TTC549 (cell line): ENCODE data around the gene ALAS1.

Source experiments
- FAIRE-seq: peaks from 2 replicates; lab custom pipeline; 2012; peaks lifted over from hg19 to GRCh38; lab: Jason Lieb, UNC

Gene ALAS1

GRCh38 chr3:52237006-52237656 lies 39.2 kb downstream of the ALAS1 start:
- no peak for FAIRE-seq

DNA sequence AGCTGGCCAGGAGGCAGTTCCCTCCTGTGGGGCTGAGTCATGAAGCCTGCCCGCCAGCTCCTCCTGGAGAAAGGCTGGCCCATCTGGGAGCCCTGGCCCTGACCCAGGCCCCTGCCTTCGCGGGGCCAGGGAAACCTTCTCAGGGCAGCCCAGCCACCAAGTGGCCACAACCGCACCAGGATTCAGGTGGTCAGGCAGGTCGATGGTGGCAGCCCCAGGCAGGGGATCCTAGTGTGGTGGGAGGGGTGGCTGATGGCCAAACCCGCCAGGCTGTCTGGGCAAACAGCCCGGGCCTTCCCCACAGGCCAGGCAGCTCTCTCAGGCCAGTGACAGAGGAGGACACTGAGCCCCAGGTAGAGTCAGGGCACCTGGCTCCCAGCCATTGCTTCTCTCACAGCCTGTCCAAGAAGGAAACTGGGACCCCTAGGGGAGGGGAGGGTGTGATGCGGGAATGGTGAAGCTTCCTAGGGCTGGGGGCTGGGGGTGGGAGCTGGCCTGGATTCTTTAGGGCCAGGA lies 39.8 kb downstream of the ALAS1 start:
- no peak for FAIRE-seq

GRCh38 chr3:52238193-52238760 lies 40.3 kb downstream of the ALAS1 start:
- no peak for FAIRE-seq

DNA sequence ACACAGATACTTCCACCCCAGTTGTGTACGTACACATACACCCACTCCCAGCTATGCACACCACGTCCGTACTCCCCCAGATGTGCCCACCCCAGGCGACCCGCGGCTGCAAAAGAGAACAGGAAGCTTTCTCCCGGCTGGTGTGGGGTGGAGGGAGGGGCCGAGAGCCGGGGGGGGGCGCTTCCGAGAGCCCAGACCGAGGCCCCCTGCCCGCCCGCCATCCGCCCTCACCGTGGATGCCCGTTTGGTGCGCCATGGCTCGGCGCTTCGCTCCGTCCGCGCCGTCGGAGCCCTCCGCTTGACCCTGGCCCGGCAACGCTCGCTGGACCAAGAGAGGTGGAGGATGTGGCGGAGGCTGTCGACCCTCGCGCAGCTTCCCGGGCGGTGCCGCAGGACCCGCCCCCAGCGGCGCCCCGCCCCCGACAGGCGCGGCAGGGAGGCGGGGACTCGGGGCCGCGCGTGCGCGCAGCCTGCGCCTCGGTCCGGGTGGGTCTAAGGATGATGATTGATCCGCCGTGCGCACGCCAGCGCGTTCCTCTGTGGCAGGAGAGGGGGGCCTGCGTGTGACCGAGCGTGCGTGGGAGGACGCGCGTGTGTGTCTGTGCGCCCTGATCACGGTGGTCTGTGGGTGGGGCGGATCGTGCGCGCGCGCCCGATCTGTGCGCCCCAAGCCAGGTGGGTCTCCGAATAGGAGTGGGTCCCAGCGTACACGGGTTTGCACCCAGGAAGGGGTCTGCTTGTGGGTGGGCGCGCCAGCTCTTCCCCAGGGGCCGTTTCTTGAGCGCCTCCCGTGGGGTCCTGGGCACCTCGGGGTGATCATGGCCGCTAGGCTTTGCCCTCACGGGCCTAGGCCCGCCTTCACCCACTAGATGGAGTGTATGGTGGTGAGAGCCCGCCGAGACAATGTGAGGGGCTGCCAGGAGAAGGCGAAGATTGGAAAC lies 41.1 kb downstream of the ALAS1 start, which contains the start of gene TWF2:
TWF2 (minus strand) TSS at position 398 of the 941 bp plus-strand sequence; CDS start at position 256, 142 bp downstream.
- FAIRE-seq: no peak

GRCh38 chr3:52240059-52240885 lies 42.3 kb downstream of the ALAS1 start:
- FAIRE-seq: no peak

DNA sequence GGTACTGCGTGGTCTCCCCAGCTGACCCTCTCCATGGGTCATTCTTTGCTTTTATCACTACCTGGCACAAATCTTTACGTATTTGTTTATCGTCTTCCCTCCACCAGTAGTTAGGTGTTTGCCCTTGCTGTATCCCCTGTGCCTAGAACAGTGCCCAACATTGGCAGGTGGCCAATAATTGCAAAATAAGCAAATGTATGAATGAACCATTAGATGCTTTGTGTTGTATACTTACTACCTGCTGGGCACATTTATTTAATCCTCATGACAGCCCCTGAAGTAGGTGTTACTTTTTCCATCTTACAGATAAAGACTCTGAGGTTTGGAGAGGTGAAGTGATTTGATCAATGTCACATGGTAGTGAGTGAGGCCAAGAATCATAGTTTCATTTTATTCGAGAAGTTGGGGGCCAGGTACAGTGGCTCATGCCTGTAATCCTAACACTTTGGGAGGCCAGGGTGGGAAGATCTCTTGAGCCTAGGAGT lies 43.0 kb downstream of the ALAS1 start:
- no peak for FAIRE-seq

- FAIRE-seq: no peak
Observed at GRCh38 chr3:52242039-52242438, 44.1 kb downstream of the ALAS1 start.

GRCh38 chr3:52243791-52244628 lies 46.0 kb downstream of the ALAS1 start:
- FAIRE-seq: no peak

GRCh38 chr3:52245322-52246263 lies 47.6 kb downstream of the ALAS1 start, which contains the start of gene PPM1M:
Gene PPM1M, plus strand, starts transcription at chr3:52245759. Its CDS starts 66 bp downstream, at chr3:52245825.
- FAIRE-seq: no peak

- no peak for FAIRE-seq
Observed at GRCh38 chr3:52246264-52246620, 48.3 kb downstream of the ALAS1 start.

GRCh38 chr3:52246728-52247408 lies 48.9 kb downstream of the ALAS1 start:
- no peak for FAIRE-seq

DNA sequence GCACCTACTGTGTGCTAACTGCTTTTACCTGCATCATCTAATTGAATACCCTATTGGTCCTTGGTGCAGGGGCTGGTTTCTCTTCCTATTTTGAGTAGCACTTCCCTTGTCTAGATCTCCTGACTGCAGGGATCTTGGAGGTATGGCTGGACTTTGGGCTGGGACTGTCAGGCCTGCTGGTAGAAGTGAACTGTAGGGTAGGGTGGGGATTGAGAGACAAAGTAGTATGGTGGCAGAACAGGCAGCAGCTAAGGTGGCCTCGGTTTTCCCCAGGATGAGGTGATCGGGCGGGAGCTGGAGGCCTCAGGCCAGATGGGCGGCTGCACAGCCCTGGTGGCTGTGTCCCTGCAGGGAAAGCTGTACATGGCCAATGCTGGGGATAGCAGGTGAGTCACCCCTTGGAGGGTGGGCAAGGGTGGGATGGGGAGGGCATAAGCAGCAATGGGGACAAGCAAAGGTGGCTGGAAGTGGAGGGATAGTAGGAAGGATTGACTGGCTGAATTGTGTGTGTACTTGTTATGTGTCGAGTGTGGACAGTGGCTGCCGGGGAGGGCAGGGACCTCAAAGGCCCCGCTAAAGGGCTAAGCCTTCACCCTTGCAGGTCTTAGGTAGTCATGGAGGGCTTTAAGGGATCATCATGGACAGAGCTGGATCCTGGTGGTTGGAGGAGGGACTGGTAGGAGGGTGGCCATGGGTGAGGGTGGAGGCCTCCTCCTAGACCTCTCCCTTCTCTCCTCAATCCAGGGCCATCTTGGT lies 49.6 kb downstream of the ALAS1 start:
- no peak for FAIRE-seq

- no peak for FAIRE-seq
Observed at GRCh38 chr3:52248165-52248541, 50.2 kb downstream of the ALAS1 start.

DNA sequence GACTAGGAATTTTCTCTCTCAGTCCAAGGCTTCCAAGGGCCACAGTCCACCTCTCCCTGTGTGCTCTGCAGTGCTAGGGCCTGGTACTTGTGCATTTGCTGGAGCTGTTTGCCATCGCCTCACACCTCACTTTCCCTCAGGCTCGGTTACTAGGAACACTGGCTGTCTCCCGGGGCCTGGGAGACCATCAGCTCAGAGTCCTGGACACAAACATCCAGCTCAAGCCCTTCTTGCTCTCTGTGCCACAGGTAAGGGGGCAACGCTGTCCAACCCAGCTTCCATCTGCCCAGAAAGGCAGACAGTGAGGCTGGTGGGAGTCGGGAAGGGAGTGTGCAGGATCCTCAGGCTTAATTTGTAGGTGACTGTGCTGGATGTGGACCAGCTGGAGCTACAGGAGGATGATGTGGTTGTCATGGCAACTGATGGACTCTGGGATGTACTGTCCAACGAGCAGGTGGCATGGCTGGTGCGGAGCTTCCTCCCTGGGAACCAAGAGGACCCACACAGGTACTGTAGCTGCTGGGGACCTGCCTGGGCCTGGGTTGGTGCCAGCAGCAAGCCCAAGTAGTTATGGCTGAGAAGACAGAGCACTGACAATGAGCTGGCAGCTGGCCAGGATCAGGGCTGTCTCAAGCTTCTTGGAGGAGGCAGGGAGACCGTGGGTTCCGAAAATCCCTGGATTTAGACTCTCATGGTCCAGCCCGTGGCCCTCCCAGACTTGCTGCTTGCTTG lies 51.0 kb downstream of the ALAS1 start:
- no peak for FAIRE-seq

GRCh38 chr3:52249683-52250082 lies 51.7 kb downstream of the ALAS1 start:
- FAIRE-seq: no peak

DNA sequence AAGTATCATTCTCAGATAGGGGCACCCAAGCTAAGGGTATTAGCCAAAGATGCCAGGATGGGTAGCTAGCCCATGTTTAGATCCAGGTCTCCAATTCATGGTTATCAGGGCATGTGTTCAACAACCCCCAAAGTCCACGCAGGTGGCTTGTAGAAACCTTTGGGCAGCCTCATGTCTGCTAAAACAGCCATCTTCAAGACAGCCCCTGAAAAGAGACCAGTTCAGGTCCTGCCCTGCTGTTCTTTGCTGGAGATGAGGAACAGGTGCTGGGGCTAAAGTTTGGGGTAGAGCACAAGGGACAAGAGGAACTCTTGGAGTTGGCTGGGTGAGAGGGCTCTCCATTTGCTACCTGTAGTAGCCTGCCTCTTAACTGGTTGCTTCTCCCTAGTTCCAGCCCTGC lies 52.2 kb downstream of the ALAS1 start:
- no peak for FAIRE-seq
